H9 (cell line): ENCODE data around the gene FNIP1. TPM values are rescaled to one million over a fixed set of nuclear protein-coding genes. Genes with fewer than 3 reads are reported as not detected.

Source experiments
- DNase-seq: peaks from one replicate; pipeline ENCODE4 v3.0.0-alpha.2; 2017
- H2AFZ ChIP-seq: one replicate; pipeline ENCODE4 v1.6.1; 2013; ENCODE audit warnings: mild to moderate bottlenecking, low read length, control low read depth, moderate library complexity
- H2AK5ac ChIP-seq: 2 replicates; pipeline ENCODE4 v1.6.1; 2013; ENCODE audit warnings: low read length, control low read depth, mixed read lengths; ENCODE audit not compliant: insufficient read length
- H2BK120ac ChIP-seq: one replicate; pipeline ENCODE4 v1.6.1; 2013; ENCODE audit warnings: low read depth, mild to moderate bottlenecking, low read length, control low read depth, inconsistent platforms; ENCODE audit not compliant: poor library complexity, severe bottlenecking
- H2BK12ac ChIP-seq: 2 replicates; pipeline ENCODE4 v1.6.1; 2013; ENCODE audit warnings: low read length, control low read depth, mixed read lengths, low read depth; ENCODE audit not compliant: insufficient read length
- H2BK15ac ChIP-seq: 2 replicates; pipeline ENCODE4 v1.6.1; 2013; ENCODE audit warnings: low read depth, low read length, control low read depth
- H2BK20ac ChIP-seq: one replicate; pipeline ENCODE4 v1.6.1; 2013; ENCODE audit warnings: low read depth, mild to moderate bottlenecking, low read length, control low read depth, inconsistent platforms; ENCODE audit not compliant: poor library complexity, severe bottlenecking
- H2BK5ac ChIP-seq: 2 replicates; pipeline ENCODE4 v1.6.1; 2013; ENCODE audit warnings: low read length, control low read depth, mixed read lengths; ENCODE audit not compliant: insufficient read length
- H3K14ac ChIP-seq: 2 replicates; pipeline ENCODE4 v1.6.1; 2013; ENCODE audit warnings: low read length, control low read depth; ENCODE audit not compliant: insufficient read depth
- H3K18ac ChIP-seq: 2 replicates; pipeline ENCODE4 v1.6.1; 2013; ENCODE audit warnings: low read depth, mild to moderate bottlenecking, mixed read lengths, low read length, control low read depth; ENCODE audit not compliant: insufficient read length
- H3K23ac ChIP-seq: 2 replicates; pipeline ENCODE4 v1.6.1; 2013; ENCODE audit warnings: low read length, control low read depth, mixed read lengths, low read depth; ENCODE audit not compliant: insufficient read length
- H3K23me2 ChIP-seq: 2 replicates; pipeline ENCODE4 v1.6.1; 2013; ENCODE audit warnings: low read depth, mild to moderate bottlenecking, mixed read lengths, low read length, control low read depth; ENCODE audit not compliant: insufficient read length, poor library complexity, severe bottlenecking
- H3K27ac ChIP-seq: 2 replicates; pipeline ENCODE4 v1.5.1; 2013; ENCODE audit warnings: low read length, control low read depth, mixed read lengths, low read depth; ENCODE audit not compliant: insufficient read length
- H3K27me3 ChIP-seq: 2 replicates; pipeline ENCODE4 v1.6.1; 2013; ENCODE audit warnings: low read length, control low read depth, inconsistent platforms; ENCODE audit not compliant: insufficient read depth
- H3K4ac ChIP-seq: 2 replicates; pipeline ENCODE4 v1.6.1; 2013; ENCODE audit warnings: low read depth, mild to moderate bottlenecking, control low read depth, inconsistent platforms, low read length, moderate library complexity
- H3K4me1 ChIP-seq: 2 replicates; pipeline ENCODE4 v1.6.1; 2013; ENCODE audit warnings: low read length, control low read depth, inconsistent platforms; ENCODE audit not compliant: insufficient read depth
- H3K4me2 ChIP-seq: 2 replicates; pipeline ENCODE4 v1.6.1; 2013; ENCODE audit warnings: low read length, control low read depth, mixed read lengths; ENCODE audit not compliant: insufficient read length, insufficient read depth
- H3K56ac ChIP-seq: 2 replicates; pipeline ENCODE4 v1.6.1; 2013; ENCODE audit warnings: low read depth, mild to moderate bottlenecking, mixed read lengths, low read length, control low read depth; ENCODE audit not compliant: insufficient read length
- H3K79me1 ChIP-seq: 2 replicates; pipeline ENCODE4 v1.6.1; 2013; ENCODE audit warnings: low read depth, mild to moderate bottlenecking, moderate library complexity, low read length, control low read depth, inconsistent platforms; ENCODE audit not compliant: insufficient read depth, poor library complexity, severe bottlenecking
- H3K79me2 ChIP-seq: 2 replicates; pipeline ENCODE4 v1.6.1; 2013; ENCODE audit warnings: low read length, control low read depth, inconsistent platforms; ENCODE audit not compliant: insufficient read depth
- H3K9ac ChIP-seq: 2 replicates; pipeline ENCODE4 v1.6.1; 2013; ENCODE audit warnings: low read length, control low read depth, mixed read lengths; ENCODE audit not compliant: insufficient read length; ENCODE audit errors: extremely low read depth
- H3K9me3 ChIP-seq: one replicate; pipeline ENCODE4 v1.6.1; 2013; ENCODE audit warnings: low read depth, low read length, inconsistent platforms; ENCODE audit not compliant: control insufficient read depth
- H3T11ph ChIP-seq: one replicate; pipeline ENCODE4 v1.6.1; 2013; ENCODE audit warnings: mild to moderate bottlenecking, low read length, control low read depth, inconsistent platforms
- H4K20me1 ChIP-seq: one replicate; pipeline ENCODE4 v1.6.1; 2013; ENCODE audit not compliant: control insufficient read depth, insufficient read length, insufficient read depth
- H4K5ac ChIP-seq: 2 replicates; pipeline ENCODE4 v1.6.1; 2013; ENCODE audit warnings: low read depth, mild to moderate bottlenecking, mixed read lengths, low read length, control low read depth; ENCODE audit not compliant: insufficient read length
- H4K8ac ChIP-seq: replicated peaks from 2 replicates; pipeline ENCODE4 v1.6.1; 2013; ENCODE audit warnings: low read length, control low read depth, mixed read lengths, low read depth; ENCODE audit not compliant: insufficient read length
- H4K91ac ChIP-seq: 2 replicates; pipeline ENCODE4 v1.6.1; 2013; ENCODE audit warnings: low read depth, mild to moderate bottlenecking, moderate library complexity, mixed read lengths, low read length, control low read depth; ENCODE audit not compliant: insufficient read length
- H3K27ac Mint-ChIP-seq, 3 experiments: 2 replicates in 2 of 3; 3 replicates in 1 of 3; pipeline ENCODE4 v1.8.0; 2020 to 2021; ENCODE audit warnings: mixed read lengths in 3 of 3, mild to moderate bottlenecking in 1 of 3, moderate library complexity in 1 of 3
- H3K27me3 Mint-ChIP-seq: 2 replicates; pipeline ENCODE4 v1.8.0; 2021; ENCODE audit warnings: low read depth, mild to moderate bottlenecking, moderate library complexity, mixed read lengths
- H3K36me3 Mint-ChIP-seq, 3 experiments: 2 replicates in 2 of 3; 3 replicates in 1 of 3; pipeline ENCODE4 v1.8.0; 2020 to 2021; ENCODE audit warnings: low read depth in 3 of 3, mixed read lengths in 3 of 3; ENCODE audit not compliant: insufficient read depth in 1 of 3
- H3K4me1 Mint-ChIP-seq, 2 experiments: 2 replicates each; pipeline ENCODE4 v1.8.0; 2020; ENCODE audit warnings: mixed read lengths in 2 of 2
- H3K4me3 Mint-ChIP-seq, 2 experiments: 2 replicates in 1 of 2; 3 replicates in 1 of 2; pipeline ENCODE4 v1.8.0; 2020 to 2021; ENCODE audit warnings: mild to moderate bottlenecking in 2 of 2, mixed read lengths in 2 of 2, moderate library complexity in 1 of 2
- H3K9me3 Mint-ChIP-seq, 2 experiments: 2 replicates in 1 of 2; 3 replicates in 1 of 2; pipeline ENCODE4 v1.8.0; 2020; ENCODE audit warnings: mild to moderate bottlenecking in 2 of 2, mixed read lengths in 2 of 2, moderate library complexity in 1 of 2
- WGBS: extraction: QIAGEN DNeasy Blood & Tissue Kit; methylation state at CpG from one replicate; pipeline ENCODE4 v1.1.7; 2013; ENCODE audit warnings: missing lambda C conversion rate, low lambda C conversion rate, mixed read lengths; ENCODE audit not compliant: insufficient read length; ENCODE audit errors: extremely low coverage; 5-methylcytosine and 5-hydroxymethylcytosine counted together
- total RNA-seq: library from RNA; stranded (reverse); gene quantifications from 2 replicates; pipeline ENCODE4 v1.2.1, GENCODE V29; 2021
- TF ChIP-seq, protein P1 (sequence below): fragments of 200-600 bp; sonication (generic); conservative IDR thresholded peaks from 3 replicates; pipeline ENCODE4 v1.8.0; 2021; ENCODE audit warnings: antibody characterized with exemption, mild to moderate bottlenecking

Gene FNIP1
- total RNA-seq, 1 experiment from 2014 or later, result 13.4 TPM

DNA sequence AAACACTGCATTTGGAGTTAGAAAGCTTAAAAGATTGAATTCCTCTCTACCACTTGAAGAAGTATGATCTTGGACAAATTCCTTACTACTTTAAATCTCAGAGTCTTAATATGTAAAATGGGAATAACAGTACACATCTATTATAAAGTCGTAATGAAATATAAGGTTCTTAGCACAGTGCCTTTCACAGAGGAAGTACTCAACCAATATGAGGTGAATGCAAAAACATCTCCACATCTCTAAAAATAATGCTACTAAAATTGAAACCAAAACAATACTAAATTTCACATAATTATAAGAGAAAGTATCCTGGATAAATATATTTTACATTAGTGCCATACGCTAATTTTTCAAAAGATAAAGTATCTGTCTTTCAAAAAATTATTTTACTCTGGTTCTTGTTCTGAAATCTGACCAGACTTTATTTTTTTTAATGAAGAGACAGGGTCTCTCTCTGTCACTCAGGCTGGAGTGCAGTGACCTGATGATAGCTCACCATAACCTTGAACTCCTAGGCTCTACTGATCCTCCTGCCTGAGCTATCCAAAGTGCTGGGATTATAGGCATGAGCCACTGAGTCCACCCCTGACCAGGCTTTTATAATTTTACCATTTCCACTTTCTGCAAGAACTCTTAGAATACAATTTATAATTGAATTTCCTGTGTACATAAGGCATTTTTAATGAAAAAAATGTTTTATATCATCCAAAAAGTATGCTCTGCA is 21.3 kb upstream of the FNIP1 start:
- no peak overlapping the region for H2BK12ac ChIP-seq

More for the DNA sequence above, 21.3 kb upstream of the FNIP1 start:
- Histone ChIP-seq H2AK5ac (no peak overlapping the region), H3K79me2 (no peaks in the 10 kb centered on the region), H4K91ac (no peak overlapping the region), H4K8ac (no peak overlapping the region), H3K4me2 (no peak overlapping the region), H2BK15ac (no peak overlapping the region), H3K9me3 (no peaks in the 10 kb centered on the region), H4K5ac (no peak overlapping the region), H3K79me1 (no peaks in the 10 kb centered on the region), H3K4me1 (peaks cover 6% of the 10 kb centered on the region; the same call in 1 of the 2 replicates), H3K14ac (no peak overlapping the region), H3K56ac (no peak overlapping the region), H3K27me3 (no peaks in the 10 kb centered on the region), H2BK5ac (no peak overlapping the region), H3K23ac (no peak overlapping the region), H3T11ph (no peak overlapping the region), H2BK20ac (no peak overlapping the region), H2BK120ac (no peak overlapping the region), H2AFZ (no peak overlapping the region), H3K23me2 (no peaks in the 10 kb centered on the region), H3K4ac (no peak overlapping the region), H3K18ac (no peak overlapping the region), H4K20me1 (no peaks in the 10 kb centered on the region), H3K27ac (no peak overlapping the region), H3K9ac (no peak overlapping the region)
- H3K4me1 Mint-ChIP-seq, result peaks cover 0 to 8% of the 10 kb centered on the region in 2 experiments; a peak in 2 of 4 replicates
- no peak overlapping the region for H3K27ac Mint-ChIP-seq
- H3K36me3 Mint-ChIP-seq, result no peaks in the 10 kb centered on the region
- TF ChIP-seq, protein P1, sequence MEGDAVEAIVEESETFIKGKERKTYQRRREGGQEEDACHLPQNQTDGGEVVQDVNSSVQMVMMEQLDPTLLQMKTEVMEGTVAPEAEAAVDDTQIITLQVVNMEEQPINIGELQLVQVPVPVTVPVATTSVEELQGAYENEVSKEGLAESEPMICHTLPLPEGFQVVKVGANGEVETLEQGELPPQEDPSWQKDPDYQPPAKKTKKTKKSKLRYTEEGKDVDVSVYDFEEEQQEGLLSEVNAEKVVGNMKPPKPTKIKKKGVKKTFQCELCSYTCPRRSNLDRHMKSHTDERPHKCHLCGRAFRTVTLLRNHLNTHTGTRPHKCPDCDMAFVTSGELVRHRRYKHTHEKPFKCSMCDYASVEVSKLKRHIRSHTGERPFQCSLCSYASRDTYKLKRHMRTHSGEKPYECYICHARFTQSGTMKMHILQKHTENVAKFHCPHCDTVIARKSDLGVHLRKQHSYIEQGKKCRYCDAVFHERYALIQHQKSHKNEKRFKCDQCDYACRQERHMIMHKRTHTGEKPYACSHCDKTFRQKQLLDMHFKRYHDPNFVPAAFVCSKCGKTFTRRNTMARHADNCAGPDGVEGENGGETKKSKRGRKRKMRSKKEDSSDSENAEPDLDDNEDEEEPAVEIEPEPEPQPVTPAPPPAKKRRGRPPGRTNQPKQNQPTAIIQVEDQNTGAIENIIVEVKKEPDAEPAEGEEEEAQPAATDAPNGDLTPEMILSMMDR, result no peak
- WGBS, result no CpG with 5 or more reads among the region's 2 CpGs
- no peaks in the 10 kb centered on the region for H3K9me3 Mint-ChIP-seq
- no peaks in the 10 kb centered on the region for H3K27me3 Mint-ChIP-seq
- DNase-seq, result no peak
- no peak overlapping the region for H3K4me3 Mint-ChIP-seq
